Body of pancreas (tissue), 4 donors: ENCODE data around the gene OAF. TPM values are rescaled to one million over a fixed set of nuclear protein-coding genes. Genes with fewer than 3 reads are reported as not detected.

ENCODE experiments used
- ATAC-seq: fragments of 150-250 bp; one replicate; pipeline ENCODE4 v1.9.1; 2016
- DNase-seq, 4 donors: peaks; one replicate each; pipeline ENCODE4 v3.0.0-alpha.2; 2019
- H3K27ac ChIP-seq, 4 donors: fragments of 200-600 bp; sonication (generic); 1 replicate in 3 of 4; 2 replicates in 1 of 4; pipeline versions ENCODE4 v1.5.1 to v1.6.1; 2016 to 2019; ENCODE audit warnings: mild to moderate bottlenecking in 1 of 4, mixed read lengths in 1 of 4, moderate library complexity in 1 of 4
- H3K27me3 ChIP-seq, 2 donors: fragments of 200-600 bp; sonication (generic); one replicate each; pipeline ENCODE4 v1.6.0; 2016; ENCODE audit warnings: mild to moderate bottlenecking in 1 of 2
- H3K36me3 ChIP-seq, 2 donors: fragments of 200-600 bp; sonication (generic); replicated peaks in 1 of 2; 2 replicates each; pipeline ENCODE4 v1.5.1; 2016; ENCODE audit warnings: low read depth in 2 of 2; ENCODE audit not compliant: insufficient read depth in 1 of 2
- H3K4me1 ChIP-seq: fragments of 200-600 bp; sonication (generic); one replicate; pipeline ENCODE4 v1.6.0; 2016
- H3K4me3 ChIP-seq, 2 donors: fragments of 200-600 bp; sonication (generic); 1 replicate in 1 of 2; 2 replicates in 1 of 2; pipeline ENCODE4 v1.5.1; 2016 to 2019
- H3K9me3 ChIP-seq, 3 donors: fragments of 200-600 bp; sonication (generic); 1 replicate in 2 of 3; 2 replicates in 1 of 3; pipeline ENCODE4 v1.5.1; 2016
- POLR2A ChIP-seq, 3 donors: fragments of 450-650 bp; IDR thresholded peaks; one replicate each; pipeline ENCODE4 v1.6.1; 2016; ENCODE audit warnings: antibody characterized with exemption in 3 of 3, mild to moderate bottlenecking in 2 of 3
- WGBS, 2 donors: methylation state at CpG; one replicate each; pipeline ENCODE4 v1.1.5; 2017; 5-methylcytosine and 5-hydroxymethylcytosine counted together
- intact Hi-C: fragments of 100-400 bp; cut with DNase I; formaldehyde crosslinking; loops from one replicate; pipeline ENCODE4 v1.15.1; 2023
- total RNA-seq, 2 donors: library from RNA; depleted of rRNA; stranded (reverse); fragments of >200 nt; gene quantifications; one replicate each; pipeline ENCODE4 v1.1.0, GENCODE V29; 2016
- TF ChIP-seq, protein P1 (sequence below), 7 experiments: fragments of 450-650 bp in 4 of 7; fragments of 200-600 bp in 3 of 7; sonication (generic) in 3 of 7; IDR thresholded peaks; one replicate each; pipeline ENCODE4 v1.5.1; 2016 to 2019; ENCODE audit warnings: antibody characterized with exemption in 7 of 7

The OAF gene
- total RNA-seq, 2 donors from 2014 or later: 53.7 to 67.7 TPM

GRCh38 chr11:120197251-120197891 is 13.5 kb upstream of the OAF start:
- intact Hi-C loops: no loop called here
- WGBS, 2 donors: 74 to 82% methylated on average over 13 to 14 of the region's 14 CpGs
- Histone ChIP-seq H3K36me3 (no peaks in the 10 kb centered on the region), H3K27ac (no peak overlapping the region), H3K4me3 (no peak overlapping the region), H3K27me3 (no peaks in the 10 kb centered on the region), H3K4me1 (peaks cover 13% of the 10 kb centered on the region), H3K9me3 (no peaks in the 10 kb centered on the region)
- no peak for DNase-seq
- TF ChIP-seq POLR2A (IDR thresholded peaks at IDR 0.05): no peak
- TF ChIP-seq, protein P1, sequence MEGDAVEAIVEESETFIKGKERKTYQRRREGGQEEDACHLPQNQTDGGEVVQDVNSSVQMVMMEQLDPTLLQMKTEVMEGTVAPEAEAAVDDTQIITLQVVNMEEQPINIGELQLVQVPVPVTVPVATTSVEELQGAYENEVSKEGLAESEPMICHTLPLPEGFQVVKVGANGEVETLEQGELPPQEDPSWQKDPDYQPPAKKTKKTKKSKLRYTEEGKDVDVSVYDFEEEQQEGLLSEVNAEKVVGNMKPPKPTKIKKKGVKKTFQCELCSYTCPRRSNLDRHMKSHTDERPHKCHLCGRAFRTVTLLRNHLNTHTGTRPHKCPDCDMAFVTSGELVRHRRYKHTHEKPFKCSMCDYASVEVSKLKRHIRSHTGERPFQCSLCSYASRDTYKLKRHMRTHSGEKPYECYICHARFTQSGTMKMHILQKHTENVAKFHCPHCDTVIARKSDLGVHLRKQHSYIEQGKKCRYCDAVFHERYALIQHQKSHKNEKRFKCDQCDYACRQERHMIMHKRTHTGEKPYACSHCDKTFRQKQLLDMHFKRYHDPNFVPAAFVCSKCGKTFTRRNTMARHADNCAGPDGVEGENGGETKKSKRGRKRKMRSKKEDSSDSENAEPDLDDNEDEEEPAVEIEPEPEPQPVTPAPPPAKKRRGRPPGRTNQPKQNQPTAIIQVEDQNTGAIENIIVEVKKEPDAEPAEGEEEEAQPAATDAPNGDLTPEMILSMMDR (IDR thresholded peaks at IDR 0.05): no peak
- no peak for ATAC-seq

GRCh38 chr11:120197977-120198376 is 12.9 kb upstream of the OAF start:
- WGBS, 2 donors: 79 to 92% methylated on average over 7 to 9 of the region's 9 CpGs
- Histone ChIP-seq H3K4me1 (peaks cover 7% of the 10 kb centered on the region), H3K36me3 (no peaks in the 10 kb centered on the region), H3K4me3 (no peak overlapping the region), H3K27ac (no peak overlapping the region), H3K9me3 (no peaks in the 10 kb centered on the region), H3K27me3 (no peaks in the 10 kb centered on the region)
- intact Hi-C loops: no loop called here
- no peak for ATAC-seq
- TF ChIP-seq POLR2A (IDR thresholded peaks at IDR 0.05): no peak
- TF ChIP-seq, protein P1 (IDR thresholded peaks at IDR 0.05): no peak
- no peak for DNase-seq

GRCh38 chr11:120198403-120198786 is 12.4 kb upstream of the OAF start:
- H3K36me3 ChIP-seq: no peaks in the 10 kb centered on the region
- ATAC-seq (no peak), DNase-seq (no peak)
- peaks cover 3% of the 10 kb centered on the region for H3K4me1 ChIP-seq
- no peak overlapping the region for H3K4me3 ChIP-seq
- H3K27ac ChIP-seq: no peak overlapping the region
- no peaks in the 10 kb centered on the region for H3K27me3 ChIP-seq
- no peaks in the 10 kb centered on the region for H3K9me3 ChIP-seq
- WGBS, 2 donors: 64 to 83% methylated on average over 5 of the region's 5 CpGs
- TF ChIP-seq POLR2A (IDR thresholded peaks at IDR 0.05): no peak
- TF ChIP-seq, protein P1 (IDR thresholded peaks at IDR 0.05): no peak
- intact Hi-C loops: no loop called here

DNA sequence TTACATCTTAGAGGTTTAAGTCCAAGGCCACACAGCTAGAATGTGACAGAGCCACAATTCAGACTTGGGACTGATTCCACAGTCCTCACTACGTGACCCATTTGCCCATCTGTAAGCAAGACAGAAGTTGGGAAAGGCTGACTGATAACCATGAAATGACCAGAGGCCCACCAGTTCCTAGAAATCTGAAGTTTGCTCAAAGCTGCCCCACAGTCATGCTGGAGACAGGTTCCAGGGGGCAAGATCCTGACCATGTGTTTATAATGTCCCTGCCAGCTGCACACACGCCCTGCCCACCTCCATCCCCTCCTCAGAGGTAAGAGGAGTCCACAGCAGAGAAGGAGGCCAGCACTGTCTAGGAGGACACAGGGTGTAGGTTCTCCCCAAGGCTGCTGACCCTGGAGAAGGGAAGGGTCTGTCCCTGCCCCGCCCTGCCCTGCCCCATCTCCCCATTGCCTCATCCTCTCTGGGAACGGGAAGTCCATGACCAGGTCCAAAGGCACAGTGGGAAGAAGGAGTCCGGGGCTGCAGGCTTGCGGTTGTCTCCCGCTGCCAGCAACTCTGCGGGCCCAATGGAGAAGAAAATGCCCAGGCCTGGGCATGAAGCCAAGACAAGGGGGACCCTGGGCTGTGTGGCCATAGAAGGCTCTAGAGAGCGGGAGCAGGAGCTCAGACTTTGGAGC is 11.9 kb upstream of the OAF start:
- TF ChIP-seq POLR2A (IDR thresholded peaks at IDR 0.05): no peak
- TF ChIP-seq, protein P1 (IDR thresholded peaks at IDR 0.05): no peak
- Histone ChIP-seq H3K4me1 (no peaks in the 10 kb centered on the region), H3K27ac (no peak overlapping the region), H3K9me3 (no peaks in the 10 kb centered on the region), H3K4me3 (no peak overlapping the region), H3K36me3 (no peaks in the 10 kb centered on the region), H3K27me3 (no peaks in the 10 kb centered on the region)
- DNase-seq (no peak), ATAC-seq (no peak)
- 60 to 80% methylated on average over 1 to 7 of the region's 9 CpGs for WGBS, 2 donors
- intact Hi-C loops: no loop called here

DNA sequence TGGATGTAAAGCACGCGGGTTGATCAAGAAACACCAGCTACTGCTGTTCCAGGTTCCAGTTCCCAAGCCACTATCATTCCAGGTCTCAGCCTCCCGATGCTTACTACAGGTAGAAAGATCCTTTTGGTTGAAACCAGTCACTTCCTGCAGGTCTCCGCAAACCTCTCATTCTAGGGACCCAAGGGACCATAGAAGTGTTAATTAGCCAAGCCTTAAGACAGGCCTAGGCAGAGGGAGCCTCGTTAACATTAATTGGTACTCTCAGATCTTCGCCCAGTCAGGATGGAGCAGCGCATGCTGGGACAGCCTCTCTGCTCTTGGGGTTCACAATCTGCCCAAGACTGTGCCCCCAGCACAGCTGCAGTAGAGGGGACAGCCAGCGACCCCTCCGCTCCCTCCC is 11.2 kb upstream of the OAF start:
- 91 to 93% methylated on average over 7 to 9 of the region's 9 CpGs for WGBS, 2 donors
- no peaks in the 10 kb centered on the region for H3K36me3 ChIP-seq
- H3K27me3 ChIP-seq: no peaks in the 10 kb centered on the region
- TF ChIP-seq, protein P1 (IDR thresholded peaks at IDR 0.05): no peak
- no peak for TF ChIP-seq POLR2A (IDR thresholded peaks at IDR 0.05)
- no peak overlapping the region for H3K27ac ChIP-seq
- H3K4me3 ChIP-seq: no peak overlapping the region
- DNase-seq (no peak), ATAC-seq (no peak)
- H3K4me1 ChIP-seq: no peaks in the 10 kb centered on the region
- intact Hi-C loops: no loop called here
- no peaks in the 10 kb centered on the region for H3K9me3 ChIP-seq
